IMR-90 (cell line): Measurements from ENCODE around the gene IL12RB1. TPM values are rescaled to one million over a fixed set of nuclear protein-coding genes. Genes with fewer than 3 reads are reported as not detected.

Source experiments
- ATAC-seq: fragments of 200-7000 bp; cut with Tn5 transposase; 2 replicates; pipeline ENCODE4 v1.9.1; 2020; ENCODE audit warnings: low read depth, mild to moderate bottlenecking, moderate library complexity
- BruUV-seq: library from RNA; stranded (reverse); fragments of 400-500 nt; replicated peaks from 2 replicates; lab custom pipeline; 2021; lab: Mats Ljungman, UMichigan
- CTCF ChIA-PET: fragments of 300-600 bp; formaldehyde crosslinking; extraction: SDS; loops from one replicate; lab custom pipeline; 2021; ENCODE audit warnings: antibody characterized with exemption; lab: Yijun Ruan, JAX
- POLR2A ChIA-PET: fragments of 300-600 bp; sonication (Branson Sonifier 250); formaldehyde crosslinking; loops from one replicate; lab custom pipeline; 2022; ENCODE audit warnings: antibody characterized with exemption; ENCODE audit not compliant: unreplicated experiment; lab: Charles Lee
- DNase-seq: peaks from one replicate; pipeline ENCODE4 v3.0.0; 2013
- H2AFZ ChIP-seq: replicated peaks from 2 replicates; pipeline ENCODE3; 2013; ENCODE audit warnings: low read length, mild to moderate bottlenecking; ENCODE audit not compliant: poor library complexity
- H2AK5ac ChIP-seq: 2 replicates; pipeline ENCODE4 v1.6.1; 2013; ENCODE audit warnings: low read depth, low read length, inconsistent platforms
- H2AK9ac ChIP-seq: replicated peaks from 2 replicates; pipeline ENCODE3; 2013; ENCODE audit warnings: mild to moderate bottlenecking, low read depth, low read length, moderate library complexity; ENCODE audit not compliant: poor library complexity
- H2BK120ac ChIP-seq: 2 replicates; pipeline ENCODE4 v1.6.1; 2013; ENCODE audit warnings: low read depth, low read length, inconsistent platforms
- H2BK15ac ChIP-seq: 3 replicates; pipeline ENCODE4 v1.6.1; 2013; ENCODE audit warnings: low read depth, low read length, inconsistent platforms
- H2BK20ac ChIP-seq: 2 replicates; pipeline ENCODE4 v1.6.1; 2013; ENCODE audit warnings: low read depth, mild to moderate bottlenecking, inconsistent platforms, low read length, moderate library complexity
- H2BK5ac ChIP-seq: 2 replicates; pipeline ENCODE4 v1.6.1; 2013; ENCODE audit warnings: mild to moderate bottlenecking, low read depth, low read length, inconsistent platforms; ENCODE audit not compliant: poor library complexity, severe bottlenecking
- H3K14ac ChIP-seq: replicated peaks from 2 replicates; pipeline ENCODE4 v1.6.1; 2013; ENCODE audit warnings: low read depth, low read length, inconsistent platforms
- H3K18ac ChIP-seq: 2 replicates; pipeline ENCODE4 v1.6.1; 2013; ENCODE audit warnings: low read depth, low read length, control low read depth
- H3K23ac ChIP-seq: 2 replicates; pipeline ENCODE4 v1.6.1; 2013; ENCODE audit warnings: low read depth, low read length, inconsistent platforms
- H3K27ac ChIP-seq: 2 replicates; pipeline ENCODE4 v1.5.1; 2013; ENCODE audit warnings: mild to moderate bottlenecking, control low read depth, low read length; ENCODE audit not compliant: insufficient read depth
- H3K27me3 ChIP-seq: 2 replicates; pipeline ENCODE4 v1.6.1; 2013; ENCODE audit warnings: low read length; ENCODE audit not compliant: control insufficient read depth, insufficient read depth
- H3K36me3 ChIP-seq: 2 replicates; pipeline ENCODE4 v1.6.1; 2013; ENCODE audit warnings: low read length, mixed read lengths; ENCODE audit not compliant: control insufficient read depth, insufficient read depth
- H3K4ac ChIP-seq: 2 replicates; pipeline ENCODE4 v1.6.1; 2013; ENCODE audit warnings: low read depth, low read length, inconsistent platforms
- H3K4me1 ChIP-seq: 2 replicates; pipeline ENCODE4 v1.6.1; 2013; ENCODE audit warnings: low read length, mixed read lengths; ENCODE audit not compliant: control insufficient read depth, insufficient read depth
- H3K4me2 ChIP-seq: 2 replicates; pipeline ENCODE4 v1.6.1; 2013; ENCODE audit warnings: low read depth, mild to moderate bottlenecking, control low read depth, low read length, moderate library complexity
- H3K4me3 ChIP-seq: 2 replicates; pipeline ENCODE4 v1.5.1; 2013; ENCODE audit warnings: low read depth, mild to moderate bottlenecking, control low read depth, low read length, moderate library complexity; ENCODE audit not compliant: insufficient read depth
- H3K56ac ChIP-seq: 2 replicates; pipeline ENCODE4 v1.6.1; 2013; ENCODE audit warnings: low read length, inconsistent platforms; ENCODE audit not compliant: insufficient read depth; ENCODE audit errors: extremely low read depth
- H3K79me1 ChIP-seq, 2 experiments: 2 replicates each; pipeline ENCODE4 v1.6.1; 2013; ENCODE audit warnings: low read length in 2 of 2, inconsistent platforms in 1 of 2, low read depth in 1 of 2
- H3K9ac ChIP-seq: 2 replicates; pipeline ENCODE4 v1.6.1; 2013; ENCODE audit warnings: low read depth, low read length, control low read depth
- H3K9me1 ChIP-seq: 2 replicates; pipeline ENCODE4 v1.6.1; 2013; ENCODE audit warnings: low read length, inconsistent platforms; ENCODE audit not compliant: insufficient read depth
- H3K9me3 ChIP-seq: 2 replicates; pipeline ENCODE4 v1.6.1; 2013; ENCODE audit warnings: low read length; ENCODE audit not compliant: control insufficient read depth, insufficient read depth
- H4K20me1 ChIP-seq: 2 replicates; pipeline ENCODE4 v1.6.1; 2013; ENCODE audit warnings: low read length, inconsistent platforms; ENCODE audit not compliant: insufficient read depth
- H4K5ac ChIP-seq: 2 replicates; pipeline ENCODE4 v1.6.1; 2013; ENCODE audit warnings: mild to moderate bottlenecking, low read depth, low read length, control low read depth
- H4K8ac ChIP-seq, 2 experiments: 2 replicates each; pipeline ENCODE4 v1.6.1; 2013; ENCODE audit warnings: low read depth in 2 of 2, low read length in 2 of 2, control low read depth in 1 of 2, inconsistent platforms in 1 of 2
- H4K91ac ChIP-seq: 2 replicates; pipeline ENCODE4 v1.6.1; 2013; ENCODE audit warnings: low read depth, low read length, inconsistent platforms; ENCODE audit not compliant: insufficient read depth
- BHLHE40 ChIP-seq: fragments of 150-350 bp; IDR thresholded peaks from 2 replicates; pipeline ENCODE4 v1.6.1; 2016; ENCODE audit warnings: mild to moderate bottlenecking, low read depth, low read length
- CHD1 ChIP-seq: IDR thresholded peaks from 2 replicates; pipeline ENCODE4 v1.6.1; 2012; ENCODE audit warnings: low read depth, low read length, improper control_type of control experiment
- NFE2L2 ChIP-seq: fragments of 150-350 bp; IDR thresholded peaks from 2 replicates; pipeline ENCODE4 v1.6.1; 2016; ENCODE audit warnings: low read depth, mild to moderate bottlenecking, low read length
- RAD21 ChIP-seq: IDR thresholded peaks from 2 replicates; pipeline ENCODE4 v1.6.1; 2012; ENCODE audit warnings: low read length, improper control_type of control experiment
- WGBS, 2 experiments: methylation state at CpG; one replicate each; pipeline versions ENCODE4 v1.1.5 to v1.1.7; 2013; ENCODE audit warnings: missing lambda C conversion rate in 2 of 2; ENCODE audit not compliant: insufficient read length in 1 of 2; ENCODE audit errors: extremely low coverage in 2 of 2; 5-methylcytosine and 5-hydroxymethylcytosine counted together
- dilution Hi-C: fragments of 300-500 bp; cut with HindIII; formaldehyde crosslinking; loops from one replicate; pipeline ENCODE4 v1.14.3; 2018; ENCODE audit warnings: low sequenced_read_pairs; ENCODE audit not compliant: unreplicated experiment
- in situ Hi-C: fragments of 300-500 bp; cut with MboI; formaldehyde crosslinking; loops from 3 replicates; pipeline ENCODE4 v1.14.3; 2019; ENCODE audit warnings: low sequenced_read_pairs, inconsistent platforms, mixed read lengths
- intact Hi-C: fragments of 100-400 bp; cut with micrococcal nuclease; formaldehyde crosslinking; loops from 2 replicates; pipeline ENCODE4 v1.10.0; 2022
- polyA plus RNA-seq, 3 experiments: library from polyadenylated mRNA; depleted of rRNA; stranded (reverse); fragments of >200 nt; gene quantifications; 2 replicates each; pipeline ENCODE4 v1.2.3, GENCODE V29; 2012; ENCODE audit warnings: low replicate concordance in 1 of 3
- total RNA-seq: library from RNA; depleted of rRNA; stranded (reverse); fragments of >200 nt; gene quantifications from 2 replicates; pipeline ENCODE4 v1.2.3, GENCODE V29; 2012

Gene IL12RB1
- total and polyA plus RNA-seq, 2 of the 4 experiments (the other 2 are of a cell fraction) = not detected

DNA sequence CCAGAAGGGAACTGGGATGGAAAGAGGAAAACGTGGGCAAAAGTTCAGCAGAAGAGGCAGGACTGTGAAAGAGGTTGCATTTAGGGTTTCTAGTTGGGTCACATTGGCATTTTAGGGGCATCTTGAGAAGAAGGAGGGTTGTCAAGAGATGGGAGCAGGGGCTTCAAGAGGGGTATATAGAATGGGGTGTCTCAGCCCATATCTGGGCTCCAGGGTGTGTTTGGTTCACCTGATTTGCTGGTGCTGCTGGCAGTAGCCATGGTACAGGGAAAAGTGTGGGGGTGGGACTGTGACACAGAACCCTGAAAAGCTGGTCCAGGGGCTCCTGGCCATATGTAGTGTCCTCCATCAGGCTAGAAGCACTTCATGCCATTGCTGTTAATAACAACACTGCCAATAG is 33.4 kb upstream of the IL12RB1 start:
- Histone ChIP-seq H3K23ac (no peak overlapping the region), H2AK9ac (no peak overlapping the region), H4K91ac (no peak overlapping the region), H3K79me1 (peaks cover 6 to 14% of the 10 kb centered on the region in 2 experiments; a peak in 2 of 4 replicates), H3K4me3 (no peak overlapping the region), H2BK120ac (no peak overlapping the region), H3K27ac (no peak overlapping the region), H3K27me3 (no peaks in the 10 kb centered on the region), H4K8ac (no peak overlapping the region), H3K4ac (no peak overlapping the region), H2BK20ac (no peak overlapping the region), H3K36me3 (peaks cover 28% of the 10 kb centered on the region), H3K9me3 (no peaks in the 10 kb centered on the region), H2AFZ (no peak overlapping the region), H3K4me2 (no peak overlapping the region), H3K14ac (no peak overlapping the region), H3K56ac (no peak overlapping the region), H3K9me1 (peaks cover 6% of the 10 kb centered on the region; the same call in 1 of the 2 replicates), H4K20me1 (peaks cover 2% of the 10 kb centered on the region; the same call in 1 of the 2 replicates), H2BK15ac (no peak overlapping the region), H3K4me1 (peaks cover 13% of the 10 kb centered on the region), H3K18ac (no peak overlapping the region), H3K9ac (no peak overlapping the region), H2BK5ac (no peak overlapping the region), H4K5ac (no peak overlapping the region), H2AK5ac (no peak overlapping the region)
- no peak for ATAC-seq
- ChIA-PET CTCF (no interaction called here), POLR2A (no interaction called here)
- in situ Hi-C loops = no loop called here
- intact Hi-C loops = no loop called here
- 60% methylated on average over 1 of the region's 1 CpG; no CpG with 5 or more reads in 1 of the 2 experiments for WGBS, 2 experiments
- BruUV-seq = no TSS peak
- dilution Hi-C loops = no loop called here
- DNase-seq = no peak
- no peak for TF ChIP-seq CHD1
- no peak for TF ChIP-seq RAD21
- TF ChIP-seq BHLHE40 = no peak
- TF ChIP-seq NFE2L2 = no peak
